Erythroblast (primary cell): ENCODE data around the gene TSHZ1.

Experiments
- GATA1 ChIP-seq: IDR thresholded peaks from 2 replicates; pipeline ENCODE4 v1.6.1; 2011; ENCODE audit warnings: low read depth, mild to moderate bottlenecking, control low read depth, low read length, moderate library complexity
- POLR2A ChIP-seq: IDR thresholded peaks from 2 replicates; pipeline ENCODE4 v1.6.1; 2011; ENCODE audit warnings: mild to moderate bottlenecking, low read length

- TF ChIP-seq POLR2A (no peak), GATA1 (no peak)
These were observed 11.8 kb downstream of the TSHZ1 start for GRCh38 chr18:75222407-75222806.
